NB4 (cell line): Measurements from ENCODE around the gene STIM2.

Experiments
- DNase-seq: peaks from one replicate; pipeline ENCODE4 v3.0.0; 2010; ENCODE audit warnings: low read depth
- H3K4me3 ChIP-seq: one replicate; pipeline ENCODE4 v1.5.1; 2011; ENCODE audit warnings: mild to moderate bottlenecking, low read depth, low read length, moderate library complexity
- MYC ChIP-seq: IDR thresholded peaks from 2 replicates; pipeline ENCODE4 v1.6.1; 2011; ENCODE audit warnings: low read depth, low read length
- POLR2A ChIP-seq: IDR thresholded peaks from 2 replicates; pipeline ENCODE4 v1.6.1; 2011; ENCODE audit warnings: mild to moderate bottlenecking; ENCODE audit not compliant: insufficient read length; ENCODE audit errors: extremely low read depth
- TF ChIP-seq, protein P1 (sequence below): IDR thresholded peaks from 2 replicates; pipeline ENCODE4 v1.6.1; 2011; ENCODE audit warnings: low read depth, low read length
- TF ChIP-seq, protein P2 (sequence below): IDR thresholded peaks from one replicate; pipeline ENCODE4 v1.5.1; 2012; ENCODE audit warnings: low read depth, low read length

STIM2 gene

DNA sequence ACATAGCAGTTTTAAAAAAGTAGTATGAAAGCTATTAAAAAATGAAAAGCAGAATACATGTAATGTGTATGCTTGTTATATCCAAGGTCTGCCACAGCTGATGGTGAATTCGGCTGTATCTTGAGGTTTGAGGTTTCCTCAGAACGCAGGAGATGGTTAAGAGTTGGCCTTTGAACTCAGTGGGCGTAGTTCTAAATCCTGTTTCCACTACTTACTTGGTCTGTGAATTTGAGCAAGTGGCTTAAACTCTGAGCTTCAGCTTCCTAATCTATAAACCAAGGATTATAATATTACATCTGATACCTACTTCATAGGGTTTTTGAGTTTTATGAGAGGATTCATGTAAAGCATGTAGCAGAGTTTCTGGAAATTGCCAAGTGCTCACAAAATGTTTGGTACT lies 125.2 kb downstream of the STIM2 start:
- no peak overlapping the region for H3K4me3 ChIP-seq
- TF ChIP-seq, protein P1, sequence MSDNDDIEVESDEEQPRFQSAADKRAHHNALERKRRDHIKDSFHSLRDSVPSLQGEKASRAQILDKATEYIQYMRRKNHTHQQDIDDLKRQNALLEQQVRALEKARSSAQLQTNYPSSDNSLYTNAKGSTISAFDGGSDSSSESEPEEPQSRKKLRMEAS: no peak
- TF ChIP-seq POLR2A (no peak), MYC (no peak)
- TF ChIP-seq, protein P2, sequence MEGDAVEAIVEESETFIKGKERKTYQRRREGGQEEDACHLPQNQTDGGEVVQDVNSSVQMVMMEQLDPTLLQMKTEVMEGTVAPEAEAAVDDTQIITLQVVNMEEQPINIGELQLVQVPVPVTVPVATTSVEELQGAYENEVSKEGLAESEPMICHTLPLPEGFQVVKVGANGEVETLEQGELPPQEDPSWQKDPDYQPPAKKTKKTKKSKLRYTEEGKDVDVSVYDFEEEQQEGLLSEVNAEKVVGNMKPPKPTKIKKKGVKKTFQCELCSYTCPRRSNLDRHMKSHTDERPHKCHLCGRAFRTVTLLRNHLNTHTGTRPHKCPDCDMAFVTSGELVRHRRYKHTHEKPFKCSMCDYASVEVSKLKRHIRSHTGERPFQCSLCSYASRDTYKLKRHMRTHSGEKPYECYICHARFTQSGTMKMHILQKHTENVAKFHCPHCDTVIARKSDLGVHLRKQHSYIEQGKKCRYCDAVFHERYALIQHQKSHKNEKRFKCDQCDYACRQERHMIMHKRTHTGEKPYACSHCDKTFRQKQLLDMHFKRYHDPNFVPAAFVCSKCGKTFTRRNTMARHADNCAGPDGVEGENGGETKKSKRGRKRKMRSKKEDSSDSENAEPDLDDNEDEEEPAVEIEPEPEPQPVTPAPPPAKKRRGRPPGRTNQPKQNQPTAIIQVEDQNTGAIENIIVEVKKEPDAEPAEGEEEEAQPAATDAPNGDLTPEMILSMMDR: no peak
- peak; percentile 52 for DNase-seq

DNA sequence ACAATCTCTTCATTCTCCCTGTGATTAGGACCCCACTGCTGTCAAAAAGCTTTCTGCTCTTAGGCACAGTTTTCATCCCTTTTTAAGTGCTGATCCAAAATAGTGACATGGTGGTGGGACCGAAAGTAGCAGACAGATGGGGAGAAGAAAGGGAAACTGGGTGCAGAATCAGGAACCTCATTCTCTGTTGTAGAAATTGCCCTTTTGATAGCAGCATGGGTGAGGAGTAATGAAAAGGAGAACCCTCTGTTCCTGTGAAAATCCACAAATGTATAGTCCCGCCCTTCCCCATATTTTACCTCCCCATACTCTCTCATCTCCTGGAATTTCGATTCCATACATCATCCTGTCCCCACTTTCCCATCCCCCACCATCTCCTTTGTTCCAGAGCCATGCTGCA lies 126.5 kb downstream of the STIM2 start:
- TF ChIP-seq, protein P1: no peak
- TF ChIP-seq POLR2A (no peak), MYC (no peak)
- TF ChIP-seq, protein P2: no peak
- no peak for DNase-seq
- H3K4me3 ChIP-seq: no peak overlapping the region

DNA sequence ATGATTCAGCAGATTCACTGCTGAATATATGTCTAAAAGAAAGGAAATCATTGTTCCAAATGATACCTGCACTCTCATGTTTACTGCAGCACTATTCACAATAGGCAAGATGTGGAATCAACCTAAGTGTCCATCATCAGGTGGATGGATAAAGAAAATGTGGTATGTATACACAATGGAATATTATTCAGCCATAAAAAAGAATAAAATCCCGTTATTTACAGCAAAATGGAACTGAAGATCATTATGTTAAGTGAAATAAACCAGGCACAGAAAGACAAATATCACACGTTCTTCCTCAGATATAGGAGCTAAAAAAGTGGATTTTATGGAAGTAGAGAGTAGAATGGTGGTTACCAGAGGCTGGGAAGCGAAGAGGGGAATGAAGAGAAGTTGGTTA lies 130.4 kb downstream of the STIM2 start:
- H3K4me3 ChIP-seq: no peak overlapping the region
- TF ChIP-seq POLR2A: no peak
- TF ChIP-seq, protein P2: no peak
- TF ChIP-seq, protein P1: no peak
- no peak for TF ChIP-seq MYC
- no peak for DNase-seq

DNA sequence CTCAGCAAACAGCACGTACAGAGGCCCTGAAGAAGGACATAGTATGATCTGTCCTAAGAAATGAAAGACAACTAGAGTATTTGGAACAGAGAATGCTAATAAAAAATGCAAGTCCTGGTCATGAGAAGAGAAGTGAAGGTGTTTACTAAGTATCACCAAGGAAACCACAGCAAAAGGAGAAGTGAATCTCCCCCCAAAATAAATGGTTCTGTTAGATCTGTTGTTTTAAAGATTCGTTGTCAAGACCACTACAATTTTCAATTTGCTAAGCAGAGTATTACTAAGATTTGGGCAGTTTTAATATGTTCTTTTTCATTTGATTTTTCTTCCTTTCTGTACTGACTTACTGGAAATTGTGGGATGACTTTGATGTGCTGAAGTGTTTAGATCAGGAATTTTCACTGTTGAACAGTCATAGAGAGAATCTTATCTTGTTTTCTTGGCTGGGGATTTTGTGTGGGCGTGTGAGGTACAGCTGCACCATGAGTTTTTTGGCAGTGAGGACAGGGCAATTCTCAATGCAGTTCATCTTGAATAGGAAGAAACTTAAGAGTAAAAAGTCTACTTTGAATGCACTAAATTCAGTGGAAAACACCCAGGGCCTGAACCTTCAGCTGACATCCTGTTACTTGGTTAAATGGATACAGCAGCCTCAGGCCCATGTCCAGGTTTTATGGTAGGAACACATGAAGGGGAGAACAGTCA lies 132.2 kb downstream of the STIM2 start:
- peak; percentile 78 for DNase-seq
- no peak overlapping the region for H3K4me3 ChIP-seq
- no peak for TF ChIP-seq POLR2A
- TF ChIP-seq, protein P2: no peak
- TF ChIP-seq, protein P1: no peak
- TF ChIP-seq MYC: no peak

DNA sequence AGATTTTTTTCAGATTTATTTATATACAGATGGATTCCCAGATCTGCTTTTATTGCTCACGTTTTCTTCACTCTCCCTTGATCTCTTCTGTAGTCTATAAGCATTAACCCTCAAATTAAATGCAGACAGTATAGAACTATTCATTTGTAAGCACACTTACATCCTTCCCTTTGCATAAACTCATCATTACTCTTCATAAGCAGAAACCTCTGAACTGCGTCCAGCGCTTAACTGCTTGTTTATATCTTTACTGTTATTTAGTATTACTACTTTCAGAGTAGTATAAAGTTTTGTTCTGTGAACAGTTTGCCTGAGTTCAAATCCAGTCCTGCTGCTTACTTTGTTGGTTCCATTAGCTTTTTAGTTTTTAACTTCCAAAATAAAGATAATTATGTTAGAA lies 132.9 kb downstream of the STIM2 start:
- H3K4me3 ChIP-seq: no peak overlapping the region
- TF ChIP-seq MYC: no peak
- TF ChIP-seq, protein P1: no peak
- TF ChIP-seq, protein P2: no peak
- TF ChIP-seq POLR2A: no peak
- no peak for DNase-seq

DNA sequence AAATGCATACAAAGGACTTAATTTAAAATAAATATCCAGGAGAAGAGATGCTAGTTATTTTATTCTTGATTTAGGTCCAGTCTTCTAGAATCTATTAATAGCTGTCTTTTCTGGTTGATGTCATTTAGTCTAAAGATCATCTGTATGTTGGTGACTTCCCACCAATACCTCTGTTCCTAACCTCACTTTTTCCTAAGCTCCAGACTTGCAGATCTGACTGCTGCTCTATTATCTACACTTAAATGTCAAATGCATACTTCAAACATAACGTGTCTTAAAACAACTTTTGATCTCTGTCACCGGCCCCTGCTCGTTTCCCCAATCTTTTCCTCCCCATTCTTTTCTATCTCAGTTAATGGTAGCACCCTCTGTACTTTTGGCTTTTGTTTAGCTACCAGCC lies 133.3 kb downstream of the STIM2 start:
- no peak for DNase-seq

More for the DNA sequence above, 133.3 kb downstream of the STIM2 start:
- no peak overlapping the region for H3K4me3 ChIP-seq
- no peak for TF ChIP-seq POLR2A
- TF ChIP-seq, protein P1: no peak
- TF ChIP-seq MYC: no peak
- TF ChIP-seq, protein P2: no peak
